ENCODE data around the gene FTCD. TPM values are rescaled to one million over a fixed set of nuclear protein-coding genes. Genes with fewer than 3 reads are reported as not detected.

Gene FTCD
- total and polyA plus RNA-seq, 2 donors (not counting 1 experiment from before 2014, with no cell fraction given) = 0.27 to 1.3 TPM

DNA sequence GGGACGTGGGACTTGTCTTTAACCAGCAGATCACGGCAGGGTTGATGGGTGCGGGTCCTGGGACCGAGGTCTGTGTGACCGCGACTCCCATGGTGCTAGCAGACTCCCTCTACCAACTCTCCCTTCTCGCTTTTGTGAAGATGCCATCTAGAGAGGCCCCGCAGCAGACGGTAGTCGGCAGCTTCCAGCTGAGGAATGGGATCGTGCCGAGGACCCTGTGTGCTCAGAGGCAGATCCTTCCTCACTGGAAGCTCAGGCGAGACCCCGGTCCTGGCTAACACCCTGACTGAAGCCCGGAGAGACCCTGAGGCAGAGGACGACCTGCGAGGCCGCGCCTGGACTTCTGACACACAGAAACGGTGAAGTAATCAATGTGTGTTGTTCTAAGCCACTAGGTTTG, 41.4 kb upstream of the FTCD start:
- H3K9me3 ChIP-seq (ENCODE audit: control insufficient read depth, insufficient read depth, low read depth, low read length) = no peaks in the 10 kb centered on the region
- H3K36me3 ChIP-seq (ENCODE audit: control insufficient read depth, insufficient read depth, low read length) = peaks cover 41% of the 10 kb centered on the region
- no peaks in the 10 kb centered on the region for H3K27me3 ChIP-seq (ENCODE audit: control insufficient read depth, insufficient read depth, low read length)
- H3K27ac ChIP-seq (ENCODE audit: insufficient read depth, low read length) = no peak overlapping the region
- H3K4me3 ChIP-seq (replicated peaks in 1 of 4; ENCODE audit: control extremely low read depth in 1 of 4, insufficient read depth in 1 of 4, low read depth in 3 of 4, low read length in 4 of 4) = no peak overlapping the region
- no peak for DNase-seq (ENCODE audit: low read depth in 2 of 2)
- H3K9ac ChIP-seq (ENCODE audit: insufficient read depth, low read length) = no peak overlapping the region
- H4K20me1 ChIP-seq (ENCODE audit: control insufficient read depth, extremely low read depth, insufficient read depth, low read length) = no peaks in the 10 kb centered on the region
- H3K79me2 ChIP-seq (ENCODE audit: control insufficient read depth, insufficient read depth, low read length) = peaks cover 1% of the 10 kb centered on the region
- no peak overlapping the region for H3K4me2 ChIP-seq (ENCODE audit: extremely low read depth, insufficient read depth, low read length)
- no peak overlapping the region for H2AFZ ChIP-seq (ENCODE audit: low read length)
- TF ChIP-seq, protein P1, sequence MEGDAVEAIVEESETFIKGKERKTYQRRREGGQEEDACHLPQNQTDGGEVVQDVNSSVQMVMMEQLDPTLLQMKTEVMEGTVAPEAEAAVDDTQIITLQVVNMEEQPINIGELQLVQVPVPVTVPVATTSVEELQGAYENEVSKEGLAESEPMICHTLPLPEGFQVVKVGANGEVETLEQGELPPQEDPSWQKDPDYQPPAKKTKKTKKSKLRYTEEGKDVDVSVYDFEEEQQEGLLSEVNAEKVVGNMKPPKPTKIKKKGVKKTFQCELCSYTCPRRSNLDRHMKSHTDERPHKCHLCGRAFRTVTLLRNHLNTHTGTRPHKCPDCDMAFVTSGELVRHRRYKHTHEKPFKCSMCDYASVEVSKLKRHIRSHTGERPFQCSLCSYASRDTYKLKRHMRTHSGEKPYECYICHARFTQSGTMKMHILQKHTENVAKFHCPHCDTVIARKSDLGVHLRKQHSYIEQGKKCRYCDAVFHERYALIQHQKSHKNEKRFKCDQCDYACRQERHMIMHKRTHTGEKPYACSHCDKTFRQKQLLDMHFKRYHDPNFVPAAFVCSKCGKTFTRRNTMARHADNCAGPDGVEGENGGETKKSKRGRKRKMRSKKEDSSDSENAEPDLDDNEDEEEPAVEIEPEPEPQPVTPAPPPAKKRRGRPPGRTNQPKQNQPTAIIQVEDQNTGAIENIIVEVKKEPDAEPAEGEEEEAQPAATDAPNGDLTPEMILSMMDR (conservative IDR thresholded peaks at IDR 0.05 in 1 of 2, IDR thresholded peaks at IDR 0.05 in 1 of 2; ENCODE audit: low read depth in 1 of 2, low read length in 2 of 2) = no peak
- no peak for TF ChIP-seq EZH2 (IDR thresholded peaks at IDR 0.05; ENCODE audit: low read length, missing control alignments)
- H3K4me1 ChIP-seq (ENCODE audit: control insufficient read depth, extremely low read depth, insufficient read depth, low read length) = no peaks in the 10 kb centered on the region

DNA sequence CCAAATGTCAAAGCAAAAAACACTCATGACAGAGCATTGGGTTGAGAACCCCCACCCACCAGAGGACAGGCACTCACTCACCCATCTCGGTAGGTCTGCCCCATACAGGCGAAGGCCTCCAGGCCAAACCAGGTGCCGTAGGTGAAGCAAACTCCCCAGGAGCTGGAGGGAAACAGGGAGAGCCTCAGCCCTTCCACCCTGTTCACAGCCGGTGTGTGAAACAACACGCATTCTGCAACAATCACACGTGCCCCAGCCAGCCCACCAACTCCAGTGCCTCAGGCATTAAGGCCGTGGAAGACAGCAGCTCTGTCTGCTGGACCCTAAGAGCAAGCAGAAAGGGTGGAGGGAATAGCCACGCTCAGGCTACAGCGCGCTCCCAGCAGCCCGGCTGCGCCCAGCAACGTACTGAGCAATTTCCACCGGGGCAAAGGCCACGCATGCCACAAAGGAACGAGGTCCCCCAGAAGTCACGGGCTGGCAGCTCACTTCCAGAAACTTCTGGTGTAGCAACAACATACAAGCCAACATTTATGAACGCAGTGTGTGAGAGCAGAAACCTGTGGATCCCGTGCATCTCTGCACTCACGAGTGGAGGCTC, 40.3 kb upstream of the FTCD start:
- H3K36me3 ChIP-seq (ENCODE audit: control insufficient read depth, insufficient read depth, low read length) = peaks cover 47% of the 10 kb centered on the region
- H3K27ac ChIP-seq (ENCODE audit: insufficient read depth, low read length) = no peak overlapping the region
- no peak for DNase-seq (ENCODE audit: low read depth in 2 of 2)
- no peak overlapping the region for H3K9ac ChIP-seq (ENCODE audit: insufficient read depth, low read length)
- H3K79me2 ChIP-seq (ENCODE audit: control insufficient read depth, insufficient read depth, low read length) = peaks cover 1% of the 10 kb centered on the region
- no peak for TF ChIP-seq EZH2 (IDR thresholded peaks at IDR 0.05; ENCODE audit: low read length, missing control alignments)
- TF ChIP-seq, protein P1 (conservative IDR thresholded peaks at IDR 0.05 in 1 of 2, IDR thresholded peaks at IDR 0.05 in 1 of 2; ENCODE audit: low read depth in 1 of 2, low read length in 2 of 2) = no peak
- H3K4me2 ChIP-seq (ENCODE audit: extremely low read depth, insufficient read depth, low read length) = no peak overlapping the region
- no peak overlapping the region for H3K4me3 ChIP-seq (replicated peaks in 1 of 4; ENCODE audit: control extremely low read depth in 1 of 4, insufficient read depth in 1 of 4, low read depth in 3 of 4, low read length in 4 of 4)
- peaks cover 9% of the 10 kb centered on the region for H3K4me1 ChIP-seq (ENCODE audit: control insufficient read depth, extremely low read depth, insufficient read depth, low read length)
- no peaks in the 10 kb centered on the region for H3K9me3 ChIP-seq (ENCODE audit: control insufficient read depth, insufficient read depth, low read depth, low read length)
- no peaks in the 10 kb centered on the region for H3K27me3 ChIP-seq (ENCODE audit: control insufficient read depth, insufficient read depth, low read length)
- no peak overlapping the region for H2AFZ ChIP-seq (ENCODE audit: low read length)
- no peaks in the 10 kb centered on the region for H4K20me1 ChIP-seq (ENCODE audit: control insufficient read depth, extremely low read depth, insufficient read depth, low read length)

DNA sequence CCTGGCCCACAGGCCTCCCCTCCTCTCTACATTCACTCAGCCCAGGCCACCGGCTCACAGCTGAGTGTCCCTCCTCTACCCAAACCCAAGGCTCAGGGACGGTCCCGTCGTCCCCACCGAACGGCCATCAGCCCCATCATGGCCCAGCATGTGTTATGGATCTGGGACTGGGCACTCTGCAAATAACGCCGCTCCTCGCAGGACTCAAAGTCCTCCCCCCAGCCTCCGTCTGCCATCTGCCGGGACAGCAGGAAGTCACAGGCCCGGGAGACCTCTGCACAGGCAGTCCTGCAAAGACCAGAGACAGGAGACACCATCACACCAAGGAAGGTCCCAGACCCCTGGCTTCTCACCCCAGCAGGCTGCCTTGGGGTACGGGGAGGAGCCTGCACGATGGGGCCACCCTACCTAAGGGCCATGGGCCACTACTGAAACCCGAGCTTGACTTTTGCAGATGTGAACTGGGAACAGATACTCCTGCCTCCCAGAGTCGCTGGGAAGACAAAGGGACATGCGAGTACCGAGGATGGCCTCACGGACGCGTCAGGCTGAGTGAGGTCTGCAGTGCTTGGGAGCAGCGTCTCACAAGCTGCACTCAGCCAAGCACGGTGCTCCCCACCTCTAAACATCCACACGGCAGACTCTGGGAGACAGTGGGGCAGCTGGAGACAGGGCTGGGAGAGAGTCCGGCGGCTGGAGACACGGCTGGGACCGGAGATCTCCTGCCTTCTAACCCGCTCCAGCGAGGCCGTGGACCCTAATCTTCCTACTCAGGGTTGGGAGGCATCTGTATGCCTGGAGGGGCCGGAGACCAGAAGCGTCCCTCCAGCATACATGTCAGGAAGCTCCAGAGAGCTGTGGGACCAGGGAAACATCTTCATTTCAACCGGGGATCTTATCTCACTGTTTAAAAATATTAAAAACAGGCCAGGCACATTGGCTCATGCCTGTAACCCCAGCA, 39.3 kb upstream of the FTCD start:
- Histone ChIP-seq H3K9ac (ENCODE audit: insufficient read depth, low read length) (no peak overlapping the region), H3K36me3 (ENCODE audit: control insufficient read depth, insufficient read depth, low read length) (peaks cover 50% of the 10 kb centered on the region), H3K4me1 (ENCODE audit: control insufficient read depth, extremely low read depth, insufficient read depth, low read length) (peaks cover 12% of the 10 kb centered on the region), H3K27ac (ENCODE audit: insufficient read depth, low read length) (no peak overlapping the region), H3K79me2 (ENCODE audit: control insufficient read depth, insufficient read depth, low read length) (peaks cover 1% of the 10 kb centered on the region), H3K4me3 (replicated peaks in 1 of 4; ENCODE audit: control extremely low read depth in 1 of 4, insufficient read depth in 1 of 4, low read depth in 3 of 4, low read length in 4 of 4) (no peak overlapping the region), H3K27me3 (ENCODE audit: control insufficient read depth, insufficient read depth, low read length) (no peaks in the 10 kb centered on the region), H4K20me1 (ENCODE audit: control insufficient read depth, extremely low read depth, insufficient read depth, low read length) (no peaks in the 10 kb centered on the region), H2AFZ (ENCODE audit: low read length) (no peak overlapping the region), H3K9me3 (ENCODE audit: control insufficient read depth, insufficient read depth, low read depth, low read length) (no peaks in the 10 kb centered on the region), H3K4me2 (ENCODE audit: extremely low read depth, insufficient read depth, low read length) (no peak overlapping the region)
- DNase-seq (ENCODE audit: low read depth in 2 of 2) = no peak
- TF ChIP-seq EZH2 (IDR thresholded peaks at IDR 0.05; ENCODE audit: low read length, missing control alignments) = no peak
- TF ChIP-seq, protein P1 (conservative IDR thresholded peaks at IDR 0.05 in 1 of 2, IDR thresholded peaks at IDR 0.05 in 1 of 2; ENCODE audit: low read depth in 1 of 2, low read length in 2 of 2) = no peak

Data from fibroblast of lung (primary cell).